ENCODE measurements around the gene COG2.
"Not testable (repeated sequence)": the region's sequence is repeated elsewhere in the genome, so short reads cannot be mapped to it uniquely, and the experiment has no call there.

Gene COG2

GRCh38 chr1:230627767-230628166, 14.5 kb upstream of the COG2 start:
- no peak for DNase-seq (ENCODE audit: low read depth)

DNA sequence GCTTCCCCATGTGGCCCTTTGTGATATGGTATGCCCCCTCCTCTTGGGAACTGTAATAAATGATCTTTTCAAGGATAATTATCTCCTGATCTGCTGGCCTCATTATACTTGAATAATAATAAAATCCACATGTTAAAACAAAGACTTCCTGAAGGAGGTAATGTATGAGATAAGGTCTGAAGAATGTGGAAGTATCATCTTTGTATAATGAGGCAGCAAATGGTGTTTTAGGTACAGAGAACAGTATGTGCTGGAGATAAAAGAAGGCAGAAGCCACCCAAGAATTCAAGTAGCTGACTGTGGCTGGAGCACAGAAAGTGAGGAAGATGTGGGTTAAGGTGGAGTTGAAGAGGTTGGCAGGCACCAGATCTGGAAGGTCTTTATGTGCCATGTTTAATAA, 12.8 kb upstream of the COG2 start:
- no peak for DNase-seq (ENCODE audit: low read depth)

DNA sequence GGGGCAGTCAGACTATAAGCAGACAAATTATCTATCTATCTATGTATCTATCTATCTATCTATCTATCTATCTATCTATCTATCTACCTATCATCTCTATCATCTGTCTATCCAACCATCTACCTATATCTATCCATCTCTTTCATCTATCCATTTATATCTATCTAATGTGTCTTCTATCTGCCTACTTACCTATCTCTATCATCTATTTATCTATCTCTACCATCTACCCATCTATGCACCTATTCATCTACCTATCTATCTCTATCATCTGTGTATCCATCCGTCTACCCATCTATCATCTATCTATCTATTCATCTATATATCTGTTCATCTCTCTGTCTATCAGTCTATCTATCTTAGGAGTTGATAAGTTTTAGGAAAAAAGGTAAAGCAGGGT, 10.8 kb upstream of the COG2 start:
- no peak for DNase-seq (ENCODE audit: low read depth)

- no peak for DNase-seq (ENCODE audit: low read depth)
These were observed 9.9 kb upstream of the COG2 start for GRCh38 chr1:230632273-230632873.

- no peak for DNase-seq (ENCODE audit: low read depth)
These were observed 8.8 kb upstream of the COG2 start for GRCh38 chr1:230633469-230633868.

DNA sequence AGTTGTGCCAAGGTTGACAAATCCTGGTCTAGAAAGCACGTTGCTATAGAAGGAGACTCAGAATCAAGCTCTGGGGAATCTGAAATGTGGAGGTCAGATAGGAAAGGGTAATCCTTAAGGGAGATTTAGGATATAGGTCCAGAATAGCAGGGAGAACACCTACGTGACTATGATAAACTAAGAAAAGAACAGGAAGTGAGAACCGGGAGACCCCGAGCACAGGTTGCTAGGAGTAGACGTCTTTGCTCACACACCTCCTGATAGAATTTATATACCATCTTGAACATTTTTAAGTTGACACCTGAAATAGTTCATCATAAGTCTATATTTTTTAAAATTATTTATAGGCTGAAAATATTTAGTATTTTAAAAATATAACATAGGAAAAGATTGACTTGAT, 7.9 kb upstream of the COG2 start:
- DNase-seq (ENCODE audit: low read depth): no peak

DNA sequence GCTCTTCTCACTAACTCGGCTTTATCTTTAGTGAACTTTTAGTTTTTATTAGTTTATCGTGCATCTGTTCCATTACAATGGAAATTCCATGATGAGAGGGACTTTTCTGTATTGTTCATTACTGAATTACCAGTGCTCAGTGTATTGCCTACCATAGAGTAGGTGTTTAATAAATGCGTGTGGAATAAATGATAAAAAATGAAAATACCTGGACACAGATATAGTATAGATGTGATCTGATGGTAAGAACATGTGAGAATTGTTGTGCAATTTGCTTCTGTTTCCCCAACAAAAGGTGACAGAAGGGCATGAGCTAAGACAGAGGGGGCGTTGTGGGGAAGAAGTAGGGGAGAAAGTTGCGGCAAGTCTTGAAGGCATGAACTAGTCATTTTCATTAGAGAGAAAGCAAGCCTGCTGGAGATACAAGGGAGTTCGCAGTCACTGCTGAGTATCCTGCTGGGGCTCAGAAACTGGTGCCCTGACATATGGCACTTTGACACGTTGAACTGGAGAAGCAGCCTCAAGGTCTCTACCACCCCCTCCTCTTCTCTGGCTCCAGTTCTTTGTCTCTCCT, 5.6 kb upstream of the COG2 start:
- no peak for DNase-seq (ENCODE audit: low read depth)

GRCh38 chr1:230639714-230640209, 2.5 kb upstream of the COG2 start:
- DNase-seq (ENCODE audit: low read depth): no peak

GRCh38 chr1:230641346-230641745, 935 bp upstream of the COG2 start:
- no peak for DNase-seq (ENCODE audit: low read depth)

DNA sequence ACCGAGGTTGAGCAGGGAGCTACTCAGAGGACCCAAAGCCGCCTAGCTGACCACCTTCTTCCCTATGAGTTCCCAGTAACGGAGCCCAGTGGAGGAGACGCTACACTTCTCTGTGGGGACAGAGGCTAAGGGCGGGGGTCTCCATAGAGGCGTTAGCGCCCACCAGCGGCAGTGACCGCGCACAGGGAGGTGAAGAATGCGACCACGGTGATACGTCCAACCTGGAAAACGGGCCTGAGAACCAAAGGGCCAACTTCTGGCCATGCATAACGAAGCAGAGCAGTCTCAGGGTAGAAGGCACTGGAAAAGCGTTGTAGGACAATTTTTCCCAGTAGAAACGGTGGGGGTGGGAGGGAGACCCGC, 400 bp upstream of the COG2 start:
- DNase-seq (ENCODE audit: low read depth): no peak

- no peak for DNase-seq (ENCODE audit: low read depth)
These were observed 1.6 kb downstream of the COG2 start for GRCh38 chr1:230643908-230644307.

DNA sequence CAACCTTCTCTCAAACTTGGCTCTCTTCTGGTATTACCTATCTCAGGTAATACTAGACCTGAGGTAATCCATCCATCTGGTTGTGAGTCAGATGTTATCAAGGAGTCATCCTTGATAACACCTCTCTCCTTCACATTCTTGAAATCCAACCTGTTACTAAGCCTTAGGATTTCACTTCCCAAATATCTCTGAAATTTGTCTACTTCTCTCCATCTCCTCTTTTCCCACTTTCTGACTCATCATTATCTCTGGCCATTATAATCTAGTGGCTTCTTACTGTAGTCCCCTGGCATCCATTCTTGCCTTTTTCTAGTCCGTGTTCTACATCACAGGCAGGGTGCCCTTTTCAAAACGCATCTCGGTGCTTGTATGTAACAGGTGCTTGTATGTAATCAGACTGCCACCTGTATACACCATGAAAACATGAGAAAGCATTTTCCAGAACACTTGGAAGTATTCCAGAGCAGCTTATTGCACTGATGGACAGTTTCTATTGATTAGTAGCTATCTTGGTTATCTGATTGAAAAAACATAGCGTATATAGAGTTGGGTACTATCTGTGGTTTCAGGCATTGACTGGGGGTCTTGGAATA, 4.5 kb downstream of the COG2 start:
- no peak for DNase-seq (ENCODE audit: low read depth)

DNA sequence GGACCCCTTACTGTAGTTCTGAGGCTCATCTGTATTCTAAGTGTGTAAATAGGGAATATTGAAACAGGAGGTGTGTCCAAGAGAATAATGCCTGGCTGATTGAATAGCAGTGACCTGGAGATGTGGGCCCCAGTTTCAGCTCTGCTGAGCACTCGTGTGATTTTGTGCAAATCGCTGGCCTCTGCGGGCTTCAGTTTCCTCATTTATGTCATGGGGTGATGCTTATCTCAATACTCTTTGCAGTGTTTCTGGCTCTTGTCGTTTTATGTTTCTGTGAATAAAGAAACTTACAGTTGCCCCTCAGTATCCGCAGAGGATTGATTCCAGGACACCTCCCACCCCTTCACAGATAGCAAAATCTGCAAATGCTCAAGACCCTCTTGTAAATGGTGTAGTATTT, 5.0 kb downstream of the COG2 start:
- no peak for DNase-seq (ENCODE audit: low read depth)

GRCh38 chr1:230648114-230648513, 5.8 kb downstream of the COG2 start:
- DNase-seq (ENCODE audit: low read depth): no peak

- no peak for DNase-seq (ENCODE audit: low read depth)
These were observed 8.0 kb downstream of the COG2 start for GRCh38 chr1:230650300-230650699.

- no peak for DNase-seq (ENCODE audit: low read depth)
These were observed 9.0 kb downstream of the COG2 start for GRCh38 chr1:230651235-230651634.

DNA sequence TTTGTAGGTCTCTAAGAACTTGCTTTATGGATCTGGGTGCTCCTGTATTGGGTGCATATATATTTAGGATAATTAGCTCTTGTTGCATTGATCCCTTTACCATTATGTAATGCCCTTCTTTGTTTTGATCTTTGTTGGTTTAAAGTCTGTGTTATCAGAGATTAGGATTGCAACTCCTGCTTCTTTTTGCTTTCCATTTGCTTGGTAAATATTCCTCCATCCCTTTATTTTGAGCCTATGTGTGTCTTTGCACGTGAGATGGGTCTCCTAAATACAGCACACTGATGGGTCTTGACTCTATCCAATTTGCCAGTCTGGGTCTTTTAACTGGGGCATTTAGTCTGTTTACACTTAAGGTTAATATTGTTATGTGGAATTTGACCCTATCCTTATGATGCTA, 14.4 kb downstream of the COG2 start:
- not testable (repeated sequence) for DNase-seq (ENCODE audit: low read depth)

DNA sequence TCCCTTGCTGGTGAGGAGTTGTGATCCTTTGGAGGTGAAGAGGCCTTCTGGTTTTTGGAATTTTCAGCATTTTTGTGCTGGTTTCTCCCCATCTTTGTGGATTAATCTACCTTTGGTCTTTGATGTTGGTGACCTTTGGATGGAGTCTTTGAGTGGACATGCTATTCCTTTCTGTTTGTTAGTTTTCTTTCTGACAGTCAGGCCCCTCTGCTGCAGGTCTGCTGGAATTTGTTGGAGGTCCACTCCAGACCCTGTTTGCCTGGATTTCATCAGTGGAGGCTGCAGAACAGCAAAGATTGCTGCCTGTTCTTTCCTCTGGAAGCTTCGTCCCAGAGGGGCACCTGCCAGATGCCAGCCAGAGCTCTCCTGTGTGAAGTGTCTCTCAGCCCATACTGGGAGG, 15.8 kb downstream of the COG2 start:
- DNase-seq (ENCODE audit: low read depth): not testable (repeated sequence)

DNA sequence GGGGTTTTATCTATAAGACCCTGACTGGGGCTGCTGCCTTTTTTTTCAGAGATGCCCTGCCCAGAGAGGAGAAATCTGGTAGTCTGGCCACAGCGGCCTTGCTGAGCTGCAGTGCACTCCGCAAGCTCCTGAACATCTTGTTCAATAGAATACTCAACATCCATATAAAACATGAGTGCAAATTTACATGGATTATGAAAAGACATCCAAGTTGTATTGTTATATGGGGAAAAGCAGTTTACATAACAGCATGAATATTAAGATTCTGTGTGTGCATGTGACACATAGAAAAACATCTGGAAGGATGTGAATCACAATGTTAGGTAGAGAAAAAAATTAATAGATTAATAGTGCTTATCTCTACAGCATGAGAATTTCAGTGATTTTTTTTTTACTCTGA, 16.4 kb downstream of the COG2 start:
- no peak for DNase-seq (ENCODE audit: low read depth)

GRCh38 chr1:230661976-230662375, 19.7 kb downstream of the COG2 start:
- DNase-seq (ENCODE audit: low read depth): no peak

GRCh38 chr1:230668227-230668626, 25.9 kb downstream of the COG2 start:
- no peak for DNase-seq (ENCODE audit: low read depth)

GRCh38 chr1:230669543-230669942, 27.3 kb downstream of the COG2 start:
- DNase-seq (ENCODE audit: low read depth): no peak

DNA sequence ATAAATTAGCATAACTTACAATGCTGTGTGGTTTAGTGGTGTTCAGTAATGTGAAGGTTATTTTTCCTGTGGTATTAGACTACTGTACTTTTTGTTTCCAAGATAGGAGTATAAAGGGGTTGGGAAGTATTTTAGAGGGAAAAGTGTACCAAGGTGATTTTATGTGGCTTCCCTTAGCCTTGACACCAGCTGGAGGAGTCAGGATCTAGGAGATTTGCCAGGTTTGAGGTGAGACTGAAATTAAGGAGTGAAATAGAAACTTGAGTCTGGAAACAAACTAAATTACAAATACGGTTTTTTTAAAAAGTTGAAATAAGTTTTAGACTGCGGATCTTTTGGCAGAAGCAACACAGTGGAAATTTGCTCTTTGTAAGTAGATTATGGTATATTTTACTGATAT, 32.3 kb downstream of the COG2 start:
- DNase-seq (ENCODE audit: low read depth): no peak

DNA sequence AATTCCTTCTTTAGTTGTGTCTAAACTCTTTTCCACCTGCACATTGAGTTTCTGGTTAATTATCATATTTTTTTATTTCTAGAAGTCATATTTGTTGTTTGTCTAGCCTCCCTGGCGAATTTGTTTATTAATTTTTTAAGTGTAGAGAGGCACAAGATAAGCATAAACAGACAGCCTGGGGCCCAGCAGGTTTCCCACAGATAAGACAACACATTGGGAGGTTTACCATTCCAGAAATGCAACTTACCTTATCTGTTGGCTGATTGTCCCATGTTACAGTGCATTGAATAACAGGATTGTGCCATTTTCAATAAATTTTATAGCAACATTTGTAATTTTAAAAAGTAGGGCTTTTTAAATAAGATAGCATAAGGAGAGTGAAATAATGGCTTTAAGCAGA, 34.9 kb downstream of the COG2 start:
- no peak for DNase-seq (ENCODE audit: low read depth)

Measured in stimulated activated CD8-positive, alpha-beta memory T cell treated with anti-CD3 and anti-CD28 coated beads, Interleukin-15, amount 100 ng/mL, for 1 hour (primary cell).